GM18867 (cell line): Measurements from ENCODE around the gene ABLIM1.

Experiments
- ATAC-seq: cut with Tn5 transposase; IDR thresholded peaks from one replicate; pipeline ENCODE4 v1.9.1; 2021; ENCODE audit warnings: mild to moderate bottlenecking, moderate library complexity; ENCODE audit not compliant: unreplicated experiment

Gene ABLIM1

GRCh38 chr10:114550756-114551635, 107.1 kb downstream of the ABLIM1 start:
- ATAC-seq: no peak

- ATAC-seq: no peak
Measured at GRCh38 chr10:114548662-114549061, 109.4 kb downstream of the ABLIM1 start.

GRCh38 chr10:114547514-114547913, 110.6 kb downstream of the ABLIM1 start:
- ATAC-seq: no peak

GRCh38 chr10:114547056-114547455, 111.0 kb downstream of the ABLIM1 start:
- ATAC-seq: no peak

- no peak for ATAC-seq
Measured at GRCh38 chr10:114545819-114546218, 112.3 kb downstream of the ABLIM1 start.

- ATAC-seq: no peak
Measured at GRCh38 chr10:114545071-114545470, 113.0 kb downstream of the ABLIM1 start.

GRCh38 chr10:114544045-114544659, 113.9 kb downstream of the ABLIM1 start:
- peak; percentile 97 for ATAC-seq

- no peak for ATAC-seq
Measured at GRCh38 chr10:114543456-114543855, 114.6 kb downstream of the ABLIM1 start.

GRCh38 chr10:114542373-114542772, 115.7 kb downstream of the ABLIM1 start:
- no peak for ATAC-seq

- no peak for ATAC-seq
Measured at GRCh38 chr10:114541797-114542160, 116.3 kb downstream of the ABLIM1 start.

- ATAC-seq: no peak
Measured at GRCh38 chr10:114541081-114541796, 116.8 kb downstream of the ABLIM1 start.

- ATAC-seq: no peak
Measured at GRCh38 chr10:114540236-114540635, 117.8 kb downstream of the ABLIM1 start.

GRCh38 chr10:114539623-114540022, 118.5 kb downstream of the ABLIM1 start:
- ATAC-seq: no peak

- ATAC-seq: no peak
Measured at GRCh38 chr10:114538181-114538906, 119.7 kb downstream of the ABLIM1 start.

GRCh38 chr10:114537736-114538135, 120.3 kb downstream of the ABLIM1 start:
- no peak for ATAC-seq

- ATAC-seq: no peak
Measured at GRCh38 chr10:114534571-114534981, 123.5 kb downstream of the ABLIM1 start.

GRCh38 chr10:114532226-114532625, 125.8 kb downstream of the ABLIM1 start:
- ATAC-seq: no peak

GRCh38 chr10:114526504-114527238, 131.4 kb downstream of the ABLIM1 start:
- peak; percentile 97 for ATAC-seq

- peak; percentile 46 for ATAC-seq
Measured at GRCh38 chr10:114526126-114526503, 132.0 kb downstream of the ABLIM1 start.

GRCh38 chr10:114525368-114525949, 132.6 kb downstream of the ABLIM1 start:
- no peak for ATAC-seq
